HepG2 (cell line): Measurements from ENCODE around the gene LARP1. TPM values are rescaled to one million over a fixed set of nuclear protein-coding genes. Genes with fewer than 3 reads are reported as not detected.

Source experiments
- ATAC-seq: fragments of 200-7000 bp; cut with Tn5 transposase; 3 replicates; pipeline ENCODE4 v1.9.1; 2020; ENCODE audit warnings: mild to moderate bottlenecking, moderate library complexity
- BruUV-seq: library from RNA; stranded (reverse); fragments of 400-500 nt; replicated peaks from 2 replicates; lab custom pipeline; 2021; lab: Mats Ljungman, UMichigan
- CTCF ChIA-PET: fragments of 300-600 bp; formaldehyde crosslinking; extraction: SDS; loops from one replicate; lab custom pipeline; 2021; ENCODE audit warnings: low total read pairs, inconsistent platforms, low intra/inter-chr PET ratio; lab: Yijun Ruan, JAX
- POLR2A ChIA-PET: fragments of 350-600 bp; sonication (Branson Sonifier 250); formaldehyde crosslinking; loops from one replicate; lab custom pipeline; 2020; ENCODE audit warnings: antibody characterized with exemption, inconsistent platforms; lab: Yijun Ruan, JAX
- DNase-seq: peaks from one replicate; pipeline ENCODE4 v3.0.0-alpha.2; 2015; ENCODE audit warnings: low spot score
- FAIRE-seq: peaks from 3 replicates; lab custom pipeline; 2011; peaks lifted over from hg19 to GRCh38; lab: Jason Lieb, UNC
- H2AFZ ChIP-seq: one replicate; pipeline ENCODE4 v1.6.1; 2011; ENCODE audit warnings: low read length, inconsistent platforms
- H3K27ac ChIP-seq: fragments of 300-600 bp; 3 replicates; pipeline ENCODE4 v1.8.0; 2011; ENCODE audit warnings: mixed run types, mild to moderate bottlenecking, mixed read lengths, low read length, inconsistent platforms; ENCODE audit not compliant: insufficient read depth; ENCODE audit errors: extremely low read length
- H3K27me3 ChIP-seq, 2 experiments: fragments of 200-600 bp in 1 of 2; 2 replicates in 1 of 2; 3 replicates in 1 of 2; pipeline versions ENCODE4 v1.6.0 to v1.8.0; 2011; ENCODE audit warnings: low read length in 2 of 2, mild to moderate bottlenecking in 2 of 2, moderate library complexity in 2 of 2, inconsistent platforms in 1 of 2; ENCODE audit not compliant: insufficient read depth in 2 of 2, control insufficient read depth in 1 of 2
- H3K36me3 ChIP-seq, 2 experiments: fragments of 200-600 bp in 1 of 2; replicated peaks in 1 of 2; 2 replicates in 1 of 2; 3 replicates in 1 of 2; pipeline versions ENCODE4 v1.5.1 to v1.8.0; 2011; ENCODE audit warnings: low read length in 2 of 2, inconsistent platforms in 1 of 2; ENCODE audit not compliant: insufficient read depth in 2 of 2, control insufficient read depth in 1 of 2
- H3K4me1 ChIP-seq: 2 replicates; pipeline ENCODE4 v1.5.1; 2012; ENCODE audit warnings: low read length, inconsistent platforms; ENCODE audit not compliant: insufficient read depth
- H3K4me2 ChIP-seq: 2 replicates; pipeline ENCODE4 v1.6.0; 2011; ENCODE audit warnings: low read depth, low read length, inconsistent platforms
- H3K4me3 ChIP-seq, 3 experiments: fragments of 200-600 bp in 1 of 3; sonication (generic), shearing (Covaris generic) in 1 of 3; replicated peaks in 1 of 3; 2 replicates each; pipeline ENCODE4 v1.5.1; 2011 to 2016; ENCODE audit warnings: low read length in 3 of 3, inconsistent platforms in 2 of 3, low read depth in 2 of 3, mild to moderate bottlenecking in 2 of 3, control low read depth in 1 of 3, mixed read lengths in 1 of 3; ENCODE audit not compliant: insufficient read depth in 1 of 3
- H3K79me2 ChIP-seq: one replicate; pipeline ENCODE4 v1.6.1; 2011; ENCODE audit warnings: low read length, inconsistent platforms; ENCODE audit not compliant: insufficient read depth
- H3K9ac ChIP-seq: 2 replicates; pipeline ENCODE4 v1.6.0; 2011; ENCODE audit warnings: mild to moderate bottlenecking, low read depth, low read length, inconsistent platforms; ENCODE audit not compliant: insufficient read depth
- H3K9me3 ChIP-seq: 2 replicates; pipeline ENCODE4 v1.5.1; 2012; ENCODE audit warnings: mild to moderate bottlenecking, low read length
- H4K20me1 ChIP-seq: 2 replicates; pipeline ENCODE4 v1.6.0; 2011; ENCODE audit warnings: inconsistent platforms, mild to moderate bottlenecking, low read length, moderate library complexity; ENCODE audit not compliant: insufficient read depth
- ARNT ChIP-seq: fragments of 450-650 bp; IDR thresholded peaks from 2 replicates; pipeline ENCODE4 v1.6.1; 2017
- ATF7-NPFF ChIP-seq: sonication (generic); formaldehyde crosslinking; IDR thresholded peaks from 2 replicates; pipeline ENCODE4 v1.8.1; 2023; ENCODE audit warnings: mild to moderate bottlenecking, low read depth, missing genetic modification reagents, moderate library complexity
- CEBPG ChIP-seq: IDR thresholded peaks from 2 replicates; pipeline ENCODE4 v1.6.1; 2016
- ETV5 ChIP-seq: IDR thresholded peaks from 2 replicates; pipeline ENCODE4 v1.6.1; 2018; ENCODE audit warnings: missing biosample characterization, missing genetic modification reagents, inconsistent platforms, borderline replicate concordance
- GATAD1 ChIP-seq: IDR thresholded peaks from 2 replicates; pipeline ENCODE4 v1.6.1; 2016; ENCODE audit warnings: missing genetic modification reagents, missing compliant biosample characterization
- HES4 ChIP-seq: sonication (generic); formaldehyde crosslinking; IDR thresholded peaks from 2 replicates; pipeline ENCODE4 v1.9.0; 2021; ENCODE audit warnings: mild to moderate bottlenecking, missing genetic modification reagents, borderline replicate concordance
- HNRNPH1 ChIP-seq: fragments of 200-400 bp; formaldehyde crosslinking; optimal IDR thresholded peaks from 2 replicates; pipeline ENCODE3; 2017; ENCODE audit warnings: mild to moderate bottlenecking, low read depth, low read length
- HNRNPLL ChIP-seq: fragments of 200-400 bp; formaldehyde crosslinking; IDR thresholded peaks from 2 replicates; pipeline ENCODE4 v1.6.1; 2017; ENCODE audit warnings: mild to moderate bottlenecking, low read depth, low read length; ENCODE audit not compliant: poor library complexity, severe bottlenecking
- IRF2 ChIP-seq: IDR thresholded peaks from 2 replicates; pipeline ENCODE4 v1.6.1; 2018; ENCODE audit warnings: missing genetic modification reagents, missing compliant biosample characterization
- MIXL1 ChIP-seq: IDR thresholded peaks from 2 replicates; pipeline ENCODE4 v1.6.1; 2016
- MLX ChIP-seq: IDR thresholded peaks from 2 replicates; pipeline ENCODE4 v1.6.1; 2016
- PAWR ChIP-seq: sonication (generic); formaldehyde crosslinking; IDR thresholded peaks from 2 replicates; pipeline ENCODE4 v1.4.0; 2020; ENCODE audit warnings: missing genetic modification reagents, mild to moderate bottlenecking, borderline replicate concordance
- RARA ChIP-seq: IDR thresholded peaks from 2 replicates; pipeline ENCODE4 v1.6.1; 2016; ENCODE audit warnings: missing genetic modification reagents, missing compliant biosample characterization
- RFXAP ChIP-seq: sonication (generic); formaldehyde crosslinking; IDR thresholded peaks from 2 replicates; pipeline ENCODE4 v1.4.0; 2020; ENCODE audit warnings: missing genetic modification reagents, borderline replicate concordance
- SIX4 ChIP-seq: sonication (generic); formaldehyde crosslinking; IDR thresholded peaks from 2 replicates; pipeline ENCODE4 v1.4.0; 2020; ENCODE audit warnings: missing genetic modification reagents
- SNAPC2 ChIP-seq: sonication (generic); formaldehyde crosslinking; IDR thresholded peaks from 2 replicates; pipeline ENCODE4 v1.8.1; 2022; ENCODE audit warnings: mild to moderate bottlenecking, missing genetic modification reagents
- SSRP1 ChIP-seq: IDR thresholded peaks from 2 replicates; pipeline ENCODE4 v1.6.1; 2016; ENCODE audit warnings: control low read depth
- TBX2 ChIP-seq: sonication (generic); formaldehyde crosslinking; IDR thresholded peaks from 2 replicates; pipeline ENCODE4 v1.5.0; 2020; ENCODE audit warnings: missing genetic modification reagents, mild to moderate bottlenecking, borderline replicate concordance
- ZNF44 ChIP-seq: sonication (generic); formaldehyde crosslinking; IDR thresholded peaks from 2 replicates; pipeline ENCODE4 v1.5.1; 2020; ENCODE audit warnings: mild to moderate bottlenecking, missing genetic modification reagents
- ZNF766 ChIP-seq: sonication (generic); formaldehyde crosslinking; IDR thresholded peaks from 2 replicates; pipeline ENCODE4 v1.5.0; 2020; ENCODE audit warnings: missing genetic modification reagents, borderline replicate concordance
- ZSCAN25 ChIP-seq: sonication (generic); formaldehyde crosslinking; IDR thresholded peaks from 2 replicates; pipeline ENCODE4 v1.8.0; 2022; ENCODE audit warnings: mild to moderate bottlenecking, missing genetic modification reagents
- ZSCAN30 ChIP-seq: sonication (generic); formaldehyde crosslinking; IDR thresholded peaks from 2 replicates; pipeline ENCODE4 v1.5.0; 2020; ENCODE audit warnings: mild to moderate bottlenecking, missing genetic modification reagents
- WGBS: methylation state at CpG from one replicate; pipeline ENCODE4 v1.1.6; 2017; ENCODE audit warnings: low lambda C conversion rate; 5-methylcytosine and 5-hydroxymethylcytosine counted together
- in situ Hi-C: cut with HindIII; loops from 2 replicates; pipeline ENCODE4 v1.10.0; 2017; ENCODE audit warnings: low pct_unique_long_range_greater_than_20kb; ENCODE audit not compliant: extremely low pct_ligation_motif_present
- intact Hi-C: fragments of 100-400 bp; cut with micrococcal nuclease; formaldehyde crosslinking; loops from one replicate; pipeline ENCODE4 v1.10.0; 2022; ENCODE audit not compliant: unreplicated experiment
- polyA plus RNA-seq, 8 experiments: library from polyadenylated mRNA; depleted of rRNA in 3 of 8; stranded (reverse) in 7 of 8; unstranded in 1 of 8; fragments of >200 nt; fragmentation: Illumina TruSeq in 4 of 8; extraction: Trizol in 4 of 8; gene quantifications; 2 replicates each; pipeline versions ENCODE4 v1.2.1 to v1.2.3, GENCODE V29; 2011 to 2016; ENCODE audit warnings: low read depth in 4 of 8, missing spikeins in 1 of 8, mixed read lengths in 1 of 8; ENCODE audit not compliant: insufficient read depth in 1 of 8
- total RNA-seq, 5 experiments: library from RNA; depleted of rRNA; stranded (reverse); fragments of >200 nt; fragmentation: Illumina TruSeq; extraction: Trizol; gene quantifications; 2 replicates each; pipeline ENCODE4 v1.2.3, GENCODE V29; 2016; ENCODE audit warnings: low read depth in 1 of 5
- TF ChIP-seq, protein P1 (sequence below): sonication (generic); formaldehyde crosslinking; IDR thresholded peaks from 2 replicates; pipeline ENCODE4 v1.4.0; 2020; ENCODE audit warnings: missing genetic modification reagents, borderline replicate concordance

The LARP1 gene
- total and polyA plus RNA-seq, 2 of the 13 experiments (the other 11 are each of a cell fraction or from before 2014, with no cell fraction given) = 45.2 to 61.4 TPM

DNA sequence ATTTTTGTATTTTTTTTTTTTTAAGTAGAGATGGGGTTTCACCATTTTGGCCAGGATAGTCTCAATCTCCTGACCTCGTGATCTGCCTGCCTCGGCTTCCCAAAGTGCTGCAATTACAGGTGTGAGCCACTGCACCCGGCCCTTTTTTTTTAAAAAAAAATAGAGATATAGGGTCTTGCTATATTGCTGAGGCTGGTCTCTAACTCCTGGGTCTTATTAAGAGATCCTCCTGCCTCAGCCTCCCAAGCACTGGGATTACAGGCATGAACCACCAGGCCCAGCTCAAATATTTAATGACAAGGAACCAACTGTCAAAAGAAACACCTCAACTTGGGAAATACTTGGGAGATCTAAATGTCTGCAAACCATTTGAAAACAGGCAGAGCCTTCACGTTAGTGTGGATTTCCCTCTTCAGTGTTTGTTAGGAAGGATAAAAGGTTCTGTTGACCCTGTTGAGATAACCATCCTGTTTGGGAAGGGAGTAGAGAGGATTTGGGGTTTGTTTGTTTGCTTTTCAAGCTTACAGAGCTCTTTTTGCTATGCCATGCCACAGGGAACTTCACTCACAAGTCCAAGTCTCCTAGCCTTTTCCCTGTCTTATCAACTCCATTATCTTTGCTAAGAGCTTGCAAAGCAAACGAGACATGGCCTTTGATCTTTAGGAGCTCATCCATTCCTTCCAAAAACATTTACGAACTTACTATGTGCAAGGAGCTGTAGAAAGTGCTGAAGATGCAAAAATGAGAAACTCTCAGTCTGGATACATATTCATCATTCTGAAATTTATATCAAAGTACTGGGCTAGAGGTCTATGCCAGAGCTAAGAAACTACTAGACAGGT lies 87.7 kb downstream of the LARP1 start (continued):
- no peak for TF ChIP-seq SNAPC2 (CRISPR knock-in tag)
- peak; percentile 69; the same call in 1 of the 2 replicates for TF ChIP-seq IRF2 (CRISPR knock-in tag)
- no peak for TF ChIP-seq HES4 (CRISPR knock-in tag)

DNA sequence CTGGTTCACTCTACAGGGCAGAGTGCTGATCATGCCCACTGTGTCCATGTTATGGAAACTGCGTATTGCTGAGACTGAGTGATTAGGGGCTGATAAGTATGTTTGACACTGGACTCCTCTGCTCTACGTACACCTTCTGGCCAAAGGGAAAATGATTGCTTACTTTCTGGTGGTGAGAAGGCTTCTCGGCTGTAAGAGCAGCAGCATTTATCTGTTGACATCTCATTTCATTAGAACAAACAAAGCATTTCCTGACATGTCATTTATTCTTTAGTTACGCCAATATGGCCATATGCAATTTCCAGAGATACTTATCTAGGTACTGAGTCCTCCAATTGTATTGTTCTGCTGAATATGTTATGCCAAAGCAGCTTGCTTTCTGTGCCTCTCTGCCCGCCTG lies 89.6 kb downstream of the LARP1 start:
- in situ Hi-C loops = no loop called here
- TF ChIP-seq ATF7-NPFF (no peak), TBX2 (CRISPR knock-in tag) (0 out of 2 replicates have a peak, but pooled peaks have one; percentile 54), ETV5 (peak; percentile 59; the same call in 1 of the 2 replicates), RFXAP (CRISPR knock-in tag) (no peak), ZSCAN30 (CRISPR knock-in tag) (no peak), GATAD1 (CRISPR knock-in tag) (no peak), PAWR (no peak), RARA (CRISPR knock-in tag) (0 out of 2 replicates have a peak, but pooled peaks have one; percentile 34), MLX (0 out of 2 replicates have a peak, but pooled peaks have one; percentile 31), SSRP1 (CRISPR knock-in tag) (no peak), SIX4 (no peak), ARNT (no peak), CEBPG (CRISPR knock-in tag) (peak; percentile 51), ZNF766 (no peak), HNRNPH1 (no peak), MIXL1 (peak; percentile 72; the same call in 1 of the 2 replicates), ZSCAN25 (CRISPR knock-in tag) (no peak), ZNF44 (no peak), HNRNPLL (no peak)
- TF ChIP-seq, protein P1, sequence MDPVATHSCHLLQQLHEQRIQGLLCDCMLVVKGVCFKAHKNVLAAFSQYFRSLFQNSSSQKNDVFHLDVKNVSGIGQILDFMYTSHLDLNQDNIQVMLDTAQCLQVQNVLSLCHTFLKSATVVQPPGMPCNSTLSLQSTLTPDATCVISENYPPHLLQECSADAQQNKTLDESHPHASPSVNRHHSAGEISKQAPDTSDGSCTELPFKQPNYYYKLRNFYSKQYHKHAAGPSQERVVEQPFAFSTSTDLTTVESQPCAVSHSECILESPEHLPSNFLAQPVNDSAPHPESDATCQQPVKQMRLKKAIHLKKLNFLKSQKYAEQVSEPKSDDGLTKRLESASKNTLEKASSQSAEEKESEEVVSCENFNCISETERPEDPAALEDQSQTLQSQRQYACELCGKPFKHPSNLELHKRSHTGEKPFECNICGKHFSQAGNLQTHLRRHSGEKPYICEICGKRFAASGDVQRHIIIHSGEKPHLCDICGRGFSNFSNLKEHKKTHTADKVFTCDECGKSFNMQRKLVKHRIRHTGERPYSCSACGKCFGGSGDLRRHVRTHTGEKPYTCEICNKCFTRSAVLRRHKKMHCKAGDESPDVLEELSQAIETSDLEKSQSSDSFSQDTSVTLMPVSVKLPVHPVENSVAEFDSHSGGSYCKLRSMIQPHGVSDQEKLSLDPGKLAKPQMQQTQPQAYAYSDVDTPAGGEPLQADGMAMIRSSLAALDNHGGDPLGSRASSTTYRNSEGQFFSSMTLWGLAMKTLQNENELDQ (CRISPR knock-in tag) = no peak

More for the DNA sequence above, 89.6 kb downstream of the LARP1 start:
- DNase-seq (peak; percentile 67), FAIRE-seq (peak; percentile 75), ATAC-seq (peak; percentile 69)
- H3K4me3 ChIP-seq = peak overlapping the region in 1 of 3 experiments; percentile 7; a peak in 1 of 6 replicates
- H3K9me3 ChIP-seq = no peaks in the 10 kb centered on the region
- H3K27me3 ChIP-seq = no peaks in the 10 kb centered on the region
- peaks cover 0 to 2% of the 10 kb centered on the region in 2 experiments; a peak in 1 of 5 replicates for H3K36me3 ChIP-seq
- ChIA-PET CTCF (no interaction called here), POLR2A (interaction anchor here (0.7 to 3.1 kb wide), 3 partner anchors 9 to 13 kb away, joined by 3 to 35 read pairs (median 12); partner anchors contain the start of gene CNOT8)
- H4K20me1 ChIP-seq = no peaks in the 10 kb centered on the region
- H3K79me2 ChIP-seq = peaks cover 5% of the 10 kb centered on the region
- H3K4me1 ChIP-seq = peaks cover 89% of the 10 kb centered on the region
- H3K4me2 ChIP-seq = peak overlapping the region; percentile 52
- intact Hi-C loops = no loop called here
- WGBS = 23% methylated on average over 5 of the region's 5 CpGs
- H2AFZ ChIP-seq = no peak overlapping the region
- H3K27ac ChIP-seq = peak overlapping the region; percentile 35
- no peak overlapping the region for H3K9ac ChIP-seq
- no TSS peak for BruUV-seq
